ENCODE measurements around the gene B4GALNT4.

The B4GALNT4 gene

DNA sequence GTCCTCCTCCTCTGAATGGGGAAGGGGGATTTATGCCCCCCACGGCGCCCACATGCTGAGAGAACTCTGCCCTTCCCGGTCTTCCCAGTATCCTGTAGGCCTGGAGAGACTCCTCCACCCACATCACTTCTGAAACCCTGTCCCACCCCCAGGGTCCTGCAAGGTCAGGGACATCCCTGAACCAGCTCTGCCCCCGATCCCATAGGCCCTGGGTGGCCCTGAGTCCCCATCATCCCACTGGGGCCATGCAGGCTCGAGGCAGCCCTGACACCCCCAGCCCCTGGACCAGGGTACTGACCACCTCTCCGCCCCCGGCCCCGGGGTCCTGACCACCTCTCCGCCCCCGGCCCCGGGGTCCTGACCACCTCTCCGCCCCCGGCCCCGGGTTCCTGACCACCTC is 11.7 kb downstream of the B4GALNT4 start:
- H3K27me3 ChIP-seq (ENCODE audit: control insufficient read depth in 1 of 2, insufficient read depth in 1 of 2, low read length in 2 of 2) = peaks cover 0 to 43% of the 10 kb centered on the region in 2 experiments
- H3K79me1 ChIP-seq (replicated peaks; ENCODE audit: low read length, poor library complexity, severe bottlenecking) = peaks cover 2% of the 10 kb centered on the region
- no peak overlapping the region for H3K4me3 ChIP-seq (ENCODE audit: insufficient read depth in 1 of 2, low read depth in 1 of 2, low read length in 2 of 2)
- H3K14ac ChIP-seq (ENCODE audit: low read length in 2 of 2) = no peak overlapping the region
- H3K36me3 ChIP-seq (ENCODE audit: control insufficient read depth in 1 of 2, insufficient read depth in 2 of 2, low read depth in 1 of 2, low read length in 2 of 2) = peaks cover 0 to 66% of the 10 kb centered on the region in 2 experiments
- no peak overlapping the region for H3K18ac ChIP-seq (ENCODE audit: low read depth in 1 of 2, low read length in 2 of 2)
- H2AFZ ChIP-seq (ENCODE audit: low read depth, low read length) = no peak overlapping the region
- H2BK5ac ChIP-seq (ENCODE audit: low read depth, low read length, poor library complexity, severe bottlenecking) = no peak overlapping the region
- H3K4ac ChIP-seq (ENCODE audit: low read depth in 1 of 2, low read length in 2 of 2) = no peak overlapping the region
- H3K23ac ChIP-seq (ENCODE audit: low read length in 2 of 2) = no peak overlapping the region
- no peak overlapping the region for H3K9ac ChIP-seq (ENCODE audit: low read length)
- 89% methylated on average over 9 of the region's 14 CpGs for WGBS
- H3K4me1 ChIP-seq (ENCODE audit: control insufficient read depth, insufficient read depth, low read depth, low read length) = peaks cover 1% of the 10 kb centered on the region
- no peak overlapping the region for H2AK5ac ChIP-seq (ENCODE audit: low read length, severe bottlenecking)
- no peaks in the 10 kb centered on the region for H3K9me3 ChIP-seq (ENCODE audit: control insufficient read depth, low read length)
- H3K4me2 ChIP-seq (ENCODE audit: low read length, poor library complexity, severe bottlenecking) = no peak overlapping the region
- no peak overlapping the region for H4K91ac ChIP-seq (ENCODE audit: low read length)
- no peak overlapping the region for H2BK15ac ChIP-seq (ENCODE audit: low read depth, poor library complexity, severe bottlenecking)
- no peak overlapping the region for H4K8ac ChIP-seq (ENCODE audit: low read length)
- H3K27ac ChIP-seq (ENCODE audit: low read length, poor library complexity, severe bottlenecking) = no peak overlapping the region
- no peak for DNase-seq
- H2BK120ac ChIP-seq (ENCODE audit: low read depth, low read length) = no peak overlapping the region
- H2BK12ac ChIP-seq (ENCODE audit: low read length in 2 of 2) = no peak overlapping the region

DNA sequence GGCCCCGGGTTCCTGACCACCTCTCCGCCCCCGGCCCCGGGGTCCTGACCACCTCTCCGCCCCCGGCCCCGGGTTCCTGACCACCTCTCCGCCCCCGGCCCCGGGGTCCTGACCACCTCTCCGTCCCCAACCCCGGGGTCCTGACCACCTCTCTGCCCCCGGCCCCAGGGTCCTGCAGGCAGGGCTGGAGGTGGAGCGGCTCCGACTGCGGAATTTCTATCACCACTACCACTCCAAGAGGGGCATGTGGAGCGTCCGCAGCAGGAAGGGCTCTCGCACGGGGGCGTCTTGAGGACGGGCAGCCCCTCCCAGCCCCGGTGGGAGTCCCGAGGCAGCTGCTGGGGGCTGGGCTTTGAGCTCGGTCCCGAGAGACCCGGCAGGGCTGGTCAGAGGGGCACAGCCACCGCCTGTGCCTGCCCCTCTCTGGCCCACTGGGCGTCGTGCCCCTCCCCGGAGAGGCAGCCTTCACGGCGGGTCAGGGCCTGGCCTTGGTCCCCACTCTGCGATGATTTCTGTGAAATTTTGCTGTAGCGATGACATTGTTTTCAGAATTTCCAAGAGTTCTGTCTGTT is 12.3 kb downstream of the B4GALNT4 start:
- no peak overlapping the region for H2BK120ac ChIP-seq (ENCODE audit: low read depth, low read length)
- no peak overlapping the region for H3K4ac ChIP-seq (ENCODE audit: low read depth in 1 of 2, low read length in 2 of 2)
- 94% methylated on average over 26 of the region's 35 CpGs for WGBS
- H3K4me1 ChIP-seq (ENCODE audit: control insufficient read depth, insufficient read depth, low read depth, low read length) = peaks cover 1% of the 10 kb centered on the region
- no peak for DNase-seq
- H3K23ac ChIP-seq (ENCODE audit: low read length in 2 of 2) = no peak overlapping the region
- H3K27me3 ChIP-seq (ENCODE audit: control insufficient read depth in 1 of 2, insufficient read depth in 1 of 2, low read length in 2 of 2) = peaks cover 0 to 43% of the 10 kb centered on the region in 2 experiments
- no peak overlapping the region for H2BK5ac ChIP-seq (ENCODE audit: low read depth, low read length, poor library complexity, severe bottlenecking)
- H3K4me3 ChIP-seq (ENCODE audit: insufficient read depth in 1 of 2, low read depth in 1 of 2, low read length in 2 of 2) = no peak overlapping the region
- no peak overlapping the region for H2BK12ac ChIP-seq (ENCODE audit: low read length in 2 of 2)
- H3K18ac ChIP-seq (ENCODE audit: low read depth in 1 of 2, low read length in 2 of 2) = no peak overlapping the region
- H3K9me3 ChIP-seq (ENCODE audit: control insufficient read depth, low read length) = no peaks in the 10 kb centered on the region
- no peak overlapping the region for H2BK15ac ChIP-seq (ENCODE audit: low read depth, poor library complexity, severe bottlenecking)
- no peak overlapping the region for H4K91ac ChIP-seq (ENCODE audit: low read length)
- H3K36me3 ChIP-seq (ENCODE audit: control insufficient read depth in 1 of 2, insufficient read depth in 2 of 2, low read depth in 1 of 2, low read length in 2 of 2) = peaks cover 0 to 60% of the 10 kb centered on the region in 2 experiments
- no peak overlapping the region for H2AK5ac ChIP-seq (ENCODE audit: low read length, severe bottlenecking)
- peaks cover 2% of the 10 kb centered on the region for H3K79me1 ChIP-seq (replicated peaks; ENCODE audit: low read length, poor library complexity, severe bottlenecking)
- no peak overlapping the region for H3K4me2 ChIP-seq (ENCODE audit: low read length, poor library complexity, severe bottlenecking)
- no peak overlapping the region for H2AFZ ChIP-seq (ENCODE audit: low read depth, low read length)
- H4K8ac ChIP-seq (ENCODE audit: low read length) = no peak overlapping the region
- H3K27ac ChIP-seq (ENCODE audit: low read length, poor library complexity, severe bottlenecking) = no peak overlapping the region
- H3K9ac ChIP-seq (ENCODE audit: low read length) = no peak overlapping the region
- no peak overlapping the region for H3K14ac ChIP-seq (ENCODE audit: low read length in 2 of 2)

DNA sequence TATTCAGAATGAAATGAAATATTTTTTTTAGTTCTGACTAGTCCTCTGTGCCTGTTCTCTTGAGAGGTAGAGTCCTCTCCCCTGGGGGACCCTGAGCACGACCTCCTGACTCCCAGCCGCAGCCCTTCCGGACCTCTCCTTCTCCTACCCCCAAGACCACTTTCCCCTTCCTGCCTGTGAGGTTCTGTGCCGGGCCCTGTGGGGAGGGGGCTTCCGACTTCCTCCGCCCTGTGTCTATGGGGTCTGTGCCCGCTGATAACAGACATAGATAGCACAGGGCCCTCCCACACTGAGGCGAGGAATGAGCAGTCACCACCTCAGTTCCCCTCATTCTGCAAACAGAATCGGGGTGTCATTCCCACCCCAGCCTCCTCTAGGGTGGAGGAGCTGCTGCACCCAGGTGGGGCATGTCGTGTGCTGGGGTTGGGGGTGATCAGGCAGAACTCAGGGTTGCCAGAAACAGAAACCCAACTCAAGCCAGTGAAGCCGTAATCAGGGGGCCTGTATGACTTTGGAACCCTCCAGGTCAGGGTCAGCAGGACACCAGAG is 12.9 kb downstream of the B4GALNT4 start:
- H3K9ac ChIP-seq (ENCODE audit: low read length) = no peak overlapping the region
- WGBS = 91% methylated on average over 11 of the region's 11 CpGs

GRCh38 chr11:383431-383830 is 14.1 kb downstream of the B4GALNT4 start:
- no peak overlapping the region for H3K4me3 ChIP-seq (ENCODE audit: insufficient read depth in 1 of 2, low read depth in 1 of 2, low read length in 2 of 2)
- H3K9me3 ChIP-seq (ENCODE audit: control insufficient read depth, low read length) = no peaks in the 10 kb centered on the region
- no peak overlapping the region for H3K4ac ChIP-seq (ENCODE audit: low read depth in 1 of 2, low read length in 2 of 2)
- peaks cover 0 to 31% of the 10 kb centered on the region in 2 experiments for H3K27me3 ChIP-seq (ENCODE audit: control insufficient read depth in 1 of 2, insufficient read depth in 1 of 2, low read length in 2 of 2)
- WGBS = 91% methylated on average over 14 of the region's 14 CpGs
- H2AK5ac ChIP-seq (ENCODE audit: low read length, severe bottlenecking) = no peak overlapping the region
- H2AFZ ChIP-seq (ENCODE audit: low read depth, low read length) = no peak overlapping the region
- peaks cover 0 to 42% of the 10 kb centered on the region in 2 experiments for H3K36me3 ChIP-seq (ENCODE audit: control insufficient read depth in 1 of 2, insufficient read depth in 2 of 2, low read depth in 1 of 2, low read length in 2 of 2)
- no peak overlapping the region for H2BK12ac ChIP-seq (ENCODE audit: low read length in 2 of 2)
- peaks cover 2% of the 10 kb centered on the region for H3K79me1 ChIP-seq (replicated peaks; ENCODE audit: low read length, poor library complexity, severe bottlenecking)
- H3K27ac ChIP-seq (ENCODE audit: low read length, poor library complexity, severe bottlenecking) = no peak overlapping the region
- no peak overlapping the region for H4K8ac ChIP-seq (ENCODE audit: low read length)
- peaks cover 1% of the 10 kb centered on the region for H3K4me1 ChIP-seq (ENCODE audit: control insufficient read depth, insufficient read depth, low read depth, low read length)
- no peak overlapping the region for H3K18ac ChIP-seq (ENCODE audit: low read depth in 1 of 2, low read length in 2 of 2)
- H3K4me2 ChIP-seq (ENCODE audit: low read length, poor library complexity, severe bottlenecking) = no peak overlapping the region
- no peak overlapping the region for H3K9ac ChIP-seq (ENCODE audit: low read length)
- no peak overlapping the region for H3K23ac ChIP-seq (ENCODE audit: low read length in 2 of 2)
- no peak overlapping the region for H2BK15ac ChIP-seq (ENCODE audit: low read depth, poor library complexity, severe bottlenecking)
- no peak overlapping the region for H2BK5ac ChIP-seq (ENCODE audit: low read depth, low read length, poor library complexity, severe bottlenecking)
- no peak overlapping the region for H2BK120ac ChIP-seq (ENCODE audit: low read depth, low read length)
- no peak overlapping the region for H4K91ac ChIP-seq (ENCODE audit: low read length)
- no peak overlapping the region for H3K14ac ChIP-seq (ENCODE audit: low read length in 2 of 2)
- no peak for DNase-seq

More for the DNA sequence above, 12.9 kb downstream of the B4GALNT4 start:
- peaks cover 0 to 43% of the 10 kb centered on the region in 2 experiments for H3K27me3 ChIP-seq (ENCODE audit: control insufficient read depth in 1 of 2, insufficient read depth in 1 of 2, low read length in 2 of 2)
- no peak overlapping the region for H2AK5ac ChIP-seq (ENCODE audit: low read length, severe bottlenecking)
- no peak overlapping the region for H3K4ac ChIP-seq (ENCODE audit: low read depth in 1 of 2, low read length in 2 of 2)
- no peaks in the 10 kb centered on the region for H3K9me3 ChIP-seq (ENCODE audit: control insufficient read depth, low read length)
- H3K79me1 ChIP-seq (replicated peaks; ENCODE audit: low read length, poor library complexity, severe bottlenecking) = peaks cover 2% of the 10 kb centered on the region
- H3K27ac ChIP-seq (ENCODE audit: low read length, poor library complexity, severe bottlenecking) = no peak overlapping the region
- no peak overlapping the region for H4K91ac ChIP-seq (ENCODE audit: low read length)
- DNase-seq = no peak
- H3K18ac ChIP-seq (ENCODE audit: low read depth in 1 of 2, low read length in 2 of 2) = no peak overlapping the region
- no peak overlapping the region for H4K8ac ChIP-seq (ENCODE audit: low read length)
- H3K4me2 ChIP-seq (ENCODE audit: low read length, poor library complexity, severe bottlenecking) = no peak overlapping the region
- H2BK120ac ChIP-seq (ENCODE audit: low read depth, low read length) = no peak overlapping the region
- H3K36me3 ChIP-seq (ENCODE audit: control insufficient read depth in 1 of 2, insufficient read depth in 2 of 2, low read depth in 1 of 2, low read length in 2 of 2) = peaks cover 0 to 54% of the 10 kb centered on the region in 2 experiments
- no peak overlapping the region for H2BK5ac ChIP-seq (ENCODE audit: low read depth, low read length, poor library complexity, severe bottlenecking)
- H2AFZ ChIP-seq (ENCODE audit: low read depth, low read length) = no peak overlapping the region
- H3K4me1 ChIP-seq (ENCODE audit: control insufficient read depth, insufficient read depth, low read depth, low read length) = peaks cover 1% of the 10 kb centered on the region
- no peak overlapping the region for H3K4me3 ChIP-seq (ENCODE audit: insufficient read depth in 1 of 2, low read depth in 1 of 2, low read length in 2 of 2)
- H3K23ac ChIP-seq (ENCODE audit: low read length in 2 of 2) = no peak overlapping the region
- H2BK15ac ChIP-seq (ENCODE audit: low read depth, poor library complexity, severe bottlenecking) = no peak overlapping the region
- H2BK12ac ChIP-seq (ENCODE audit: low read length in 2 of 2) = no peak overlapping the region
- H3K14ac ChIP-seq (ENCODE audit: low read length in 2 of 2) = no peak overlapping the region

Data from mesenchymal stem cell (in vitro differentiated cells and primary cell).